Central memory CD8-positive, alpha-beta T cell (primary cell): ENCODE data around the gene GHRH.

Source experiments
- ATAC-seq: fragments of 150-1000 bp; cut with Tn5 transposase; replicated peaks from 2 replicates; pipeline ENCODE4 v1.10.0; 2022; ENCODE audit warnings: mild to moderate bottlenecking, moderate FRiP score, moderate number of reproducible peaks; ENCODE audit not compliant: poor library complexity, severe bottlenecking; ENCODE audit errors: extremely low read depth
- DNase-seq, 2 donors: peaks; one replicate each; pipeline ENCODE4 v3.0.0; 2021; ENCODE audit warnings: low spot score in 2 of 2
- H3K27ac Mint-ChIP-seq: one replicate; pipeline ENCODE4 v1.8.0; 2022; ENCODE audit warnings: low read depth, mild to moderate bottlenecking, moderate library complexity, mixed read lengths
- H3K27me3 Mint-ChIP-seq: one replicate; pipeline ENCODE4 v1.8.0; 2022; ENCODE audit warnings: mixed read lengths
- H3K36me3 Mint-ChIP-seq: one replicate; pipeline ENCODE4 v1.8.0; 2022; ENCODE audit warnings: mild to moderate bottlenecking, moderate library complexity, mixed read lengths; ENCODE audit not compliant: insufficient read depth
- H3K4me1 Mint-ChIP-seq: one replicate; pipeline ENCODE4 v1.8.0; 2022; ENCODE audit warnings: mixed read lengths
- H3K4me3 Mint-ChIP-seq: one replicate; pipeline ENCODE4 v1.8.0; 2022; ENCODE audit warnings: mild to moderate bottlenecking, moderate library complexity, mixed read lengths
- H3K9me3 Mint-ChIP-seq: one replicate; pipeline ENCODE4 v1.8.0; 2022; ENCODE audit warnings: mixed read lengths

Gene GHRH

DNA sequence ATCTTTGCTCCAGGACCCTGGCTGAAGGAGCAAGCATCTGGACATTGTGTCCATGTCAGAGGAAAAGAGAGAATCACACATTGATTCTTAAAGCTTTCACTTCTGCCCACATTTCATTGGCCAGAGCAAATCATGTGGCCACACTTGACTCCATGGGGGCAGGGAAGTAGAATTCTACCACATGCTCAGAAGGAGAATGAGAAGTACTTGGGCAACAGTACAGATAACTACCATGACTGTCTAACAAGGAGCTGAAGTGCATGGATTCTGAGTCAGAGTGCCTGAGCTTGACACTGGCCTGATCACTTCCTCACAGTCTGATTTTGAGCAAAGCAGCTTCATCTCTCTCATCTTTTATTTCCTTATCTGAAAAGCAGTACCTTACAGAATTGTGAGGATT is 38.6 kb downstream of the GHRH start:
- Mint-ChIP-seq H3K36me3 (peaks cover 63% of the 10 kb centered on the region), H3K9me3 (no peaks in the 10 kb centered on the region), H3K4me1 (no peaks in the 10 kb centered on the region), H3K27me3 (no peaks in the 10 kb centered on the region), H3K4me3 (no peak overlapping the region), H3K27ac (no peak overlapping the region)
- DNase-seq (no peak), ATAC-seq (peak; percentile 32)

DNA sequence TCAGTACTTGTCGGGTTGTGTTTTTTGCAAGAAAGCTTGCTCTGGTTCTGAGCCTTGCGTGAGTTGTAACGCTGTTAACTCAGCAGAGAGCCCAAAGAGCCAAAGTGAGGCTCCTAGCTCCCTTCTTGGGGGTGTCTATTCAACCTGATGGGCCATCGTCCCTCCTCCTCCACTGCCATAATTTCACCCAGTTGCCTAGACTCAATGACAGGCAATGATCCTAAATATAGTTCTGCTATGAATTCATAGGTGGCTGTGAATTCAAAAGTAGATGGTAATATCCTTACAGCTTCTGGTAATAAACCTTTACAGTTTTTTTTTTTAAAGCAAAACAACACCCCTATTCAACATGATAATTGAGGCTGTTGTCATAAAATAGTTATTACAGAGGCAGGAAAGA is 39.5 kb downstream of the GHRH start:
- Mint-ChIP-seq H3K4me3 (no peak overlapping the region), H3K4me1 (no peaks in the 10 kb centered on the region), H3K27me3 (no peaks in the 10 kb centered on the region), H3K36me3 (peaks cover 64% of the 10 kb centered on the region), H3K9me3 (no peaks in the 10 kb centered on the region), H3K27ac (no peak overlapping the region)
- ATAC-seq (no peak), DNase-seq (no peak)

DNA sequence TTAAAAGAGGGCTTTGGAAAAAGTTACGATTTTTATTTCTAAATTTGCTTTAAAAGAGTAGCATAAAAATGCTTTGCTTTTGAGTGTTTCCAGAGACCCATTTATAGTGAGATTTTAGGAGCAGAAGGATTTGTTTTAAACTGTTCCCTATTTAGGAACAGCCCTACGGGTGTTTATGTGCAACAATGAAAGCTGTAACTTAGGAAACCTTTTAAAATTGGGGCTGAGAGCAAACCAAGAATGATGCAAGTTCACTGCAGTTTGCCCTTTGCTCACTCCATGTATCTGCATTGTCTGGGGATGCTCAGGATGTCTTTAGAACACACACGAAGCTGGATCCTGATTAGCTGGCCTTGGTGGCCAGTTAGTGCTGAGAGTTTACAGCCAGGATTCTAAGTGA is 40.9 kb downstream of the GHRH start:
- H3K9me3 Mint-ChIP-seq = no peaks in the 10 kb centered on the region
- H3K4me3 Mint-ChIP-seq = no peak overlapping the region
- no peaks in the 10 kb centered on the region for H3K4me1 Mint-ChIP-seq
- H3K27me3 Mint-ChIP-seq = no peaks in the 10 kb centered on the region
- no peak overlapping the region for H3K27ac Mint-ChIP-seq
- H3K36me3 Mint-ChIP-seq = peaks cover 63% of the 10 kb centered on the region
- no peak for ATAC-seq
- DNase-seq = no peak

DNA sequence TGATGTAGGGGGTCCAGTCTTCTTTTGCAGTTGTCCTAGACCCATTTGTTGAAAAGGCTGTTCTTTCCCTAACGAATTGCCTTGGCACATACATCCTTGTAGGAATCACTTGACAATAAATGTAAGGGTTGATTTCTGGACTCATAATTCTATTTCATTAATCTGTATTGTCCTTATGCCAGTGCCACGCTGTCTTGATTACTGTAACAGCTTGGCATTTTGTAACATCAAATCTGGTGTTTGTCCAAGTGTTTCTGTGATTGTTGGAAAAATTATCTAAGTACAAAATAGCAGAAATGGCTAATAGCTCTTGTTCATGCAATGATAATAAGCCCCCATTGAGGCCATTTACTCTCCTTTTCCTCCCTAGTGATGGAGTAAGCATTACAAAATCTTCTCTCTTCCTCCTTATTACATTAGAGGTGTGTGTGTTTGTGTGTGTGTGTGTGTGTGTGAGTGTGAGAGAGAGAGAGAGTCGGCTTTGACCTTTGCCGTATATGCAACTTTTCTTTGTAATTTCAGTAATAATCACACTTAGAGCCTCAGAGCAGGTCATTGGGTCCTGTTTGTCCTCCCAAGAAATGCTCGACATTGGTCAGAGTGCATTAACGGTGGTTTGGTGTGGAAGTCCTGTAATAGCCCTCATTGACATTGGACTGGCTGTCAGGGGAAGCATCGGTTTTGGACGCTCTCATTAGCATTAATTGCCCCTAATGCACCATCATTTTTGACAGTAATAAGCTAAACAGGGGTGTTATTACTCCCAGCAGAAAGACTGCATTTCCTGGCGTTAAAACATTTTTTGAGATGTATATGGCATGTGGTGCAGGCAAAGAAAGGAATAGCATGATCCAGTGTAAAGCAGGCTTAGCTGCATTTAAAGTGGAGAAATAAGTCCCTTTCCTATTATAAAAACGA is 41.6 kb downstream of the GHRH start:
- H3K9me3 Mint-ChIP-seq = no peaks in the 10 kb centered on the region
- H3K27me3 Mint-ChIP-seq = no peaks in the 10 kb centered on the region
- ATAC-seq (no peak), DNase-seq (no peak)
- peaks cover 60% of the 10 kb centered on the region for H3K36me3 Mint-ChIP-seq
- no peaks in the 10 kb centered on the region for H3K4me1 Mint-ChIP-seq
- H3K27ac Mint-ChIP-seq = no peak overlapping the region
- no peak overlapping the region for H3K4me3 Mint-ChIP-seq

DNA sequence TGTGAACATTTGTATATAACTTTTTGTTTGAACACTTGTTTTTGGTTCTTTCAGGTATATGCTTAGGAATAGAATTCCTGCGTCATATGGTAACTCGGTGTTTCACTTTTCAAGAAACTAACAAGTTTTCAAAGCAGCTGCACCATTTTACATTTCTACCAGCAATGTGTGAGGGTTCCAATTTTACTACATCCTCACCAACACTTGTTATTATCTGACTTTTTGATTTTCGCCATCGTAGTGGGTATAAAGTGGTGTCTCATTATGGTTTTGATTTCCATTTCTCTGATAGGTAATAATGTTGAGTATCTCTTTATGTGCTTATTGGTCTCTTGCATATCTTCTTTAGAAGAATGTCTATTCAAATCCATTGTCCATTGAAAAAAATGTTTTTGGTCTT is 42.6 kb downstream of the GHRH start:
- Mint-ChIP-seq H3K27me3 (no peaks in the 10 kb centered on the region), H3K36me3 (peaks cover 58% of the 10 kb centered on the region), H3K9me3 (no peaks in the 10 kb centered on the region), H3K27ac (no peak overlapping the region), H3K4me3 (no peak overlapping the region), H3K4me1 (no peaks in the 10 kb centered on the region)
- no peak for ATAC-seq
- DNase-seq = no peak

DNA sequence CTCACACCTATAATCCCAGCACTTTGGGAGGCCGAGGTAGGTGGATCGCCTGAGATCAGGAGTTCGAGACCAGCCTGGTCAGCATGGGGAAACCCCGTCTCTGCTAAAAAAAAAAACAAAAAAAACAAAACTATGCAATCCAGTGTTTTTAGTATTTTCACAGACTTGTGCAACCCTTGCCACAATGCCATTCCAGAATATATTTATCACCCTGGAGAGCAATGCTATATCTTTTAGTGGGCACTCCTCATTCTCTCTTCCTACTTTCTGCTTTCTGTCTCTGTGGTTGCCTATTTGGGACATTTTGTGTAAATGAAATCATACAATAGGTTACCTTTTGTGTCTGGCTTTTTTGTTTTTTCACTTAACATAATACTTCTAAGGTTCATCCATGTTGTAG is 43.2 kb downstream of the GHRH start:
- Mint-ChIP-seq H3K36me3 (peaks cover 58% of the 10 kb centered on the region), H3K9me3 (no peaks in the 10 kb centered on the region), H3K4me1 (no peaks in the 10 kb centered on the region), H3K4me3 (no peak overlapping the region), H3K27me3 (no peaks in the 10 kb centered on the region), H3K27ac (no peak overlapping the region)
- ATAC-seq (no peak), DNase-seq (no peak)

DNA sequence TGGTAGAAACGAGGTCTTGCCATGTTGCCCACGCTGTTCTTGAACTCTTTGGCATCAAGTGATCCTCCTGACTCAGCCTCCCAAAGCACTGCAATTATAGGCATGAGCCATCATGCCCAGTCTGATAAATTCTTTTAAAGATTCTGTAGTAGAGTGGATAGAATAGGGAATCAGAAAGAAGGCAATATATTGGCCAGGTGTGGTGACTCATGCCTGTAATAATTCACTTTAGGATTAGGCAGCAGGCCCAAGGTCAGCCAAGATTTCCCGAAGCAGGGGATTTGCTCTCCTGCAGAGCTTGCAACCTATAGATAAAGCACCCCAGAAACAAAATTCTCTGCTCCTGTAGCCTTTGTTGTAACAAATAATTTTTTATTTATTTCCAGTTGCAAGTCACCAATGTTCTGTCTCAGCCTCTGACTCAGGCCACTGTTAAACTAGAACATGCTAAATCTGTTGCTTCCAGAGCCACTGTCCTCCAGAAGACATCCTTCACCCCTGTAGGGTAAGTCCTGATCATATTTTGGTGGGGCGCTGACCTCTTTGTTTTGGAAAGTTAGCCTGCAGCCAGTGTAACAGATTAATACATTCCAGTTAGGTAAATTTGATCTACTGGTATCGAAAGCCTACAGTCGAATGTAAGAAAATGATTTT is 51.8 kb downstream of the GHRH start:
- H3K27ac Mint-ChIP-seq = no peak overlapping the region
- no peak for DNase-seq
- peaks cover 6% of the 10 kb centered on the region for H3K4me1 Mint-ChIP-seq
- H3K9me3 Mint-ChIP-seq = no peaks in the 10 kb centered on the region
- no peak for ATAC-seq
- H3K27me3 Mint-ChIP-seq = no peaks in the 10 kb centered on the region
- H3K4me3 Mint-ChIP-seq = no peak overlapping the region
- peaks cover 69% of the 10 kb centered on the region for H3K36me3 Mint-ChIP-seq

DNA sequence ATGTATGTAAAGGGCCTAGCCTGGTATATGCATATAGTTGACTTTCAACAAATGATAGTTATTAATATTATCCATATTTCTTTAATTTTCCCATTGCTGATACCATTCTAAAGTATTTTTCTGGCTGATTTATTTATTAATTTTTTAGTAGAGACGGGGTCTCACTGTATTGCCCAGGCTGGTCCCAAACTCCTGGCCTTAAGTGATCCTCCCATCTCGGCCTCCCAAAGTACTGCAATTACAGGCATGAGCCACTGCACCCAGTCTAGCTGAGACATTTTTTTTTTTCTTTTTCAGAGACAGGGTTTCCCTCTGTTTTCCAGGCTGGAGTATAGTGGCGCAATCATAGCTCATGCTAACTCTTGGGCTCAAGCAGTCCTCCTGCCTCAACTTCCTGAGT is 52.4 kb downstream of the GHRH start:
- Mint-ChIP-seq H3K9me3 (no peaks in the 10 kb centered on the region), H3K27me3 (no peaks in the 10 kb centered on the region), H3K27ac (no peak overlapping the region), H3K4me1 (peaks cover 6% of the 10 kb centered on the region), H3K36me3 (peaks cover 68% of the 10 kb centered on the region), H3K4me3 (no peak overlapping the region)
- ATAC-seq (no peak), DNase-seq (no peak)

DNA sequence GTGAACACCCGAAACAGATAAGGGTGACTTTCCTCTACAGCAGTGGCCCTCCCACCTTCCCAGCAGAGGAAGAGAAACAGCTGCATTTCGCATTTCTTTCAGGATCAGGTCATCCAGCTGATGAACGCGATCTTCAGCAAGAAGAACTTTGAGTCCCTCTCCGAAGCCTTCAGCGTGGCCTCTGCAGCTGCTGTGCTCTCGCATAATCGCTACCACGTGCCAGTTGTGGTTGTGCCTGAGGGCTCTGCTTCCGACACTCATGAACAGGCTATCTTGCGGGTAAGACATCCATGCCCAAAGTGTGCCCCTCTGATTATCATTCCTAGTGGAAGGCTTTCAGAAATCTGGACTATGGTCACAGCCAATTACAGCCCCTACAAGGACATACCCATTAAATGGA is 54.4 kb downstream of the GHRH start:
- Mint-ChIP-seq H3K27me3 (no peaks in the 10 kb centered on the region), H3K4me3 (no peak overlapping the region), H3K4me1 (peaks cover 6% of the 10 kb centered on the region), H3K9me3 (no peaks in the 10 kb centered on the region), H3K36me3 (peaks cover 62% of the 10 kb centered on the region), H3K27ac (no peak overlapping the region)
- DNase-seq (no peak), ATAC-seq (no peak)

DNA sequence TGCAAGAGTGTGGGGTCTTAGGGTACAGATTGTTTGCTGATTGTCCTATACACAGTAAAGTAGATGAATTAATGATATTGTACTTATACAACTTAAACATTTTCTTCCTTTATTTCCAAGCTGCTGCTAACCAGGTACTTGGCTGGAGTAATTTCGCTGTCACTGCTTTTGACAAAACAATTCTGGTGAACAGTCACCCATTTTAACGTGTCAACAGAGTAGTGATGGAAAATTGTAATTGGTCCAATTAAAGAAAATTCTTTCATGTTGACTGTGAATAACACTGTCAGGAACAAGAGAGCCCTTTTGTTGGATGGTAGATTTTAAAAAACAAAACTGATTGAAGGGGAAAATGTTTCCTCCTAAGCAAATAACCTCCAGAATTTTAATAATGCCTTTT is 55.8 kb downstream of the GHRH start:
- H3K36me3 Mint-ChIP-seq = peaks cover 61% of the 10 kb centered on the region
- no peak overlapping the region for H3K27ac Mint-ChIP-seq
- H3K4me3 Mint-ChIP-seq = no peak overlapping the region
- peaks cover 6% of the 10 kb centered on the region for H3K4me1 Mint-ChIP-seq
- ATAC-seq (no peak), DNase-seq (no peak)
- H3K27me3 Mint-ChIP-seq = no peaks in the 10 kb centered on the region
- no peaks in the 10 kb centered on the region for H3K9me3 Mint-ChIP-seq

DNA sequence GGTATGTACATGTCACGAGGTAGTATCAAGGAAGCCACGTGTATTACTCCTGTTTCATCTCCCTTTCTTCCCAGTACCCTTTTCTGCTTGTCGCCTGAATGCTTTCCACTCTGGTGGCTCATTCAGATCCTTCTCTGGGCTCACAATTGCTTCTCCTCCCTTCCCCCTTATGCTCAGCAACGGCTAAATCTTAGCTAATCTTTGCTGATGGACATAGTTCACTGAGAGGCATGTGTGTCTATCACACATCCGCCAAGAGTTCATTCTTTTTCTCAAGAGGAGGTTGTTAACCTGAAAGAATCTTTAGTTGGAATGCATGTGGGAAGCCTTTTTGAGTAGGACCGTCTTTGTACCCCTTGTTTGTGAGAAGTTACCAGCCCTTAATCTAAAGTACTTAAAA is 56.5 kb downstream of the GHRH start:
- Mint-ChIP-seq H3K4me1 (peaks cover 6% of the 10 kb centered on the region), H3K27ac (no peak overlapping the region), H3K4me3 (no peak overlapping the region), H3K27me3 (no peaks in the 10 kb centered on the region), H3K36me3 (peaks cover 65% of the 10 kb centered on the region), H3K9me3 (no peaks in the 10 kb centered on the region)
- ATAC-seq (no peak), DNase-seq (no peak)

DNA sequence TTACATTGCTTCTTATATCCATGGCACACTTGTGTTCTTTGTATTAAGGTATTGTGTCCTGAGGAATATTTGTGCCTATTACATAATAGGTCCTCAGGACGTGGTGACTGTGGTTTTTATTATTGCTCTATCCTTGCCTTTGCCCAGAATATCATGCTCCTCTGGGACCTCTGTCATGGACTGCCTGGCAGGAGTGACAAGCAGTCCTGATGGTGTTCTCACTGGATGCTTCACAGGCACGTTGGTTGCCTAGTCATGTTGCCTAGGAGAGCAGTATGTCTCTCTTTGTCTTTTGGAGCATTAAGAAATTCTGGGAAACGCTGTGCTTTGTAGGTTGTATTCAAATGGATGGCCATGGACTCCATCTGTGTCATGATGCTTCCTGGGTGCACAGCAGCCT is 57.6 kb downstream of the GHRH start:
- ATAC-seq (no peak), DNase-seq (no peak)
- Mint-ChIP-seq H3K4me3 (no peak overlapping the region), H3K9me3 (no peaks in the 10 kb centered on the region), H3K36me3 (peaks cover 66% of the 10 kb centered on the region), H3K27ac (no peak overlapping the region), H3K27me3 (no peaks in the 10 kb centered on the region), H3K4me1 (peaks cover 6% of the 10 kb centered on the region)

DNA sequence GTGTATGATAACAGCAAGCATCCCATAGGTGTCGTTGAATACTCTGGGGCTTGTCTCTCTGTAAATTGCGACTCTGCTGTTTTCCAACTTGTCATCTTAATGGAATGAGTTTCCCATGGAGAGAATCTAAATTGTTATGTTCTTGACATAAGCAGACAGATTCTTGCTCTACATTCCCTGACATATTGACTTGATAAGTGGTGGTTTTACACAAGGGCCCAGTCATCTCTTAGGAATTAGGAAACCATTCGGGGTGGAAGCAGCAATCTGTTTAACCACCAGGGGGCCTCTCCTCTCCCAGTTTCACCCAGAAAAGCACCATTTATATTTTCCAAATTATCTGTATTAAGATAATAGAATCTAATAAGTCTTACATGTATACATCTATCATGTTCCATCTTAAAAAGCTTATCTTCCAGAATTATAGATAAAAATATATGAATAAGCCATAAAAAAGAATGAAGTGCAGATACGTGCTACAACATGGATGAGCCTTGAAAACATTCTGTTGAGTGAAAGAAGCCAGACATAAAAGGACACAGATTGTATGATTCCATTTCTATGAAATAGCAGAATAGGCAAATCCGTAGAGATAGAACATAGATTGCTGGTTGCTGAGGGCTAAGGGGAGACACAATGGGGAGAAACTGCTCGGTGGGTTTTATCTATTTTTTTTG is 59.2 kb downstream of the GHRH start:
- ATAC-seq (no peak), DNase-seq (no peak)
- peaks cover 64% of the 10 kb centered on the region for H3K36me3 Mint-ChIP-seq
- H3K27me3 Mint-ChIP-seq = no peaks in the 10 kb centered on the region
- H3K4me3 Mint-ChIP-seq = no peak overlapping the region
- H3K27ac Mint-ChIP-seq = no peak overlapping the region
- H3K9me3 Mint-ChIP-seq = no peaks in the 10 kb centered on the region
- H3K4me1 Mint-ChIP-seq = peaks cover 6% of the 10 kb centered on the region
